Measurements from ENCODE around the gene ARL17B.
"Not testable (repeated sequence)": the region's sequence is repeated elsewhere in the genome, so short reads cannot be mapped to it uniquely, and the experiment has no call there.

Gene ARL17B

GRCh38 chr17:46361755-46362154, at the start of gene ARL17B:
Gene ARL17B (minus strand): TSS chr17:46361766. CDS start chr17:46358397, 3,369 bp downstream.
- DNase-seq (ENCODE audit: low read depth in 3 of 3) = peak; percentile 78 to 87 (median 83)

- DNase-seq (ENCODE audit: low read depth in 3 of 3) = not testable (repeated sequence)
These were observed 48.3 kb upstream of the ARL17B start for GRCh38 chr17:46409864-46410263.

GRCh38 chr17:46407155-46407554, 45.6 kb upstream of the ARL17B start:
- DNase-seq (ENCODE audit: low read depth in 3 of 3) = not testable (repeated sequence)

GRCh38 chr17:46401033-46401787, 39.6 kb upstream of the ARL17B start:
- DNase-seq (ENCODE audit: low read depth in 3 of 3) = not testable (repeated sequence)

- DNase-seq (ENCODE audit: low read depth in 3 of 3) = not testable (repeated sequence)
These were observed 39.0 kb upstream of the ARL17B start for GRCh38 chr17:46400543-46400942.

- DNase-seq (ENCODE audit: low read depth in 3 of 3) = not testable (repeated sequence)
These were observed 38.4 kb upstream of the ARL17B start for GRCh38 chr17:46399993-46400392.

GRCh38 chr17:46396292-46396691, 34.7 kb upstream of the ARL17B start:
- DNase-seq (ENCODE audit: low read depth in 3 of 3) = not testable (repeated sequence)

GRCh38 chr17:46393702-46394101, 32.1 kb upstream of the ARL17B start:
- not testable (repeated sequence) for DNase-seq (ENCODE audit: low read depth in 3 of 3)

- DNase-seq (ENCODE audit: low read depth in 3 of 3) = not testable (repeated sequence)
These were observed 23.9 kb upstream of the ARL17B start for GRCh38 chr17:46385491-46385890.

GRCh38 chr17:46383118-46383517, 21.6 kb upstream of the ARL17B start:
- not testable (repeated sequence) for DNase-seq (ENCODE audit: low read depth in 3 of 3)

GRCh38 chr17:46373418-46373817, 11.9 kb upstream of the ARL17B start:
- not testable (repeated sequence) for DNase-seq (ENCODE audit: low read depth in 3 of 3)

GRCh38 chr17:46372236-46373229, 11.0 kb upstream of the ARL17B start:
- DNase-seq (ENCODE audit: low read depth in 3 of 3) = not testable (repeated sequence)

- not testable (repeated sequence) for DNase-seq (ENCODE audit: low read depth in 3 of 3)
These were observed 6.0 kb upstream of the ARL17B start for GRCh38 chr17:46367520-46367919.

GRCh38 chr17:46361145-46361735, 326 bp downstream of the ARL17B start:
- not testable (repeated sequence) for DNase-seq (ENCODE audit: low read depth in 3 of 3)

- DNase-seq (ENCODE audit: low read depth in 3 of 3) = not testable (repeated sequence)
These were observed 7.7 kb downstream of the ARL17B start for GRCh38 chr17:46353856-46354255.

GRCh38 chr17:46349060-46349459, 12.5 kb downstream of the ARL17B start:
- DNase-seq (ENCODE audit: low read depth in 3 of 3) = not testable (repeated sequence)

GRCh38 chr17:46348345-46348744, 13.2 kb downstream of the ARL17B start:
- not testable (repeated sequence) for DNase-seq (ENCODE audit: low read depth in 3 of 3)

GRCh38 chr17:46342131-46342530, 19.4 kb downstream of the ARL17B start:
- DNase-seq (ENCODE audit: low read depth in 3 of 3) = not testable (repeated sequence)

- not testable (repeated sequence) for DNase-seq (ENCODE audit: low read depth in 3 of 3)
These were observed 20.3 kb downstream of the ARL17B start for GRCh38 chr17:46341220-46341619.

GRCh38 chr17:46294831-46295230, 66.7 kb downstream of the ARL17B start, which contains the start of gene LRRC37A:
Gene LRRC37A (plus strand): TSS chr17:46295131. CDS start chr17:46295134, 3 bp downstream.
- DNase-seq (ENCODE audit: low read depth in 3 of 3) = not testable (repeated sequence)

- DNase-seq (ENCODE audit: low read depth in 3 of 3) = not testable (repeated sequence)
These were observed 69.9 kb downstream of the ARL17B start for GRCh38 chr17:46291618-46292017.
